ENCODE data around the gene ZNF471. TPM values are rescaled to one million over a fixed set of nuclear protein-coding genes. Genes with fewer than 3 reads are reported as not detected.

Gene ZNF471
- total RNA-seq, 1 donor from 2014 or later: 0.09 TPM

DNA sequence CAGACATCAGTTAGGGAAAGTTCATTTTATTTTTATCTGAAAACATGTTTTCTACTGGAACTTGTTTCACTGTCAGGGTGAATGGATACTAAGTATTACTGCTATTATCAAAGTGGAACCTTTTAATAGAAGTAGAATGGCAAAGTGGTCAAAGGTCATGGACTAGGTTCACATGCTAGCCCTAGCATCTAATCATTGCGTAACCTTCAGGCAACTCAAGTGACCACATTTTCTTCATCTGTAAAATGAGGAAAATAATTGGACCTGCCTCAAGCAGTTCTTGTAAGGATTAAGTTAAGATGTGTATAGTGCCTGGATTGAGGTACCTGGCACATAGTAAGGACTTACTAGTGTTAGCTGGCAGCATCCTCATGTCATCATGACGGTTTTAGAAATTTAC is 36.1 kb downstream of the ZNF471 start:
- peaks cover 4% of the 10 kb centered on the region for H3K4me1 Mint-ChIP-seq
- peaks cover 45% of the 10 kb centered on the region for H3K36me3 Mint-ChIP-seq (ENCODE audit: low read depth)
- no peaks in the 10 kb centered on the region for H3K27me3 Mint-ChIP-seq
- no peak overlapping the region for H3K4me3 Mint-ChIP-seq
- no peak for DNase-seq
- peaks cover 32% of the 10 kb centered on the region for H3K9me3 Mint-ChIP-seq
- no peak overlapping the region for H3K27ac Mint-ChIP-seq
- intact Hi-C loops (cut with micrococcal nuclease): no loop called here

DNA sequence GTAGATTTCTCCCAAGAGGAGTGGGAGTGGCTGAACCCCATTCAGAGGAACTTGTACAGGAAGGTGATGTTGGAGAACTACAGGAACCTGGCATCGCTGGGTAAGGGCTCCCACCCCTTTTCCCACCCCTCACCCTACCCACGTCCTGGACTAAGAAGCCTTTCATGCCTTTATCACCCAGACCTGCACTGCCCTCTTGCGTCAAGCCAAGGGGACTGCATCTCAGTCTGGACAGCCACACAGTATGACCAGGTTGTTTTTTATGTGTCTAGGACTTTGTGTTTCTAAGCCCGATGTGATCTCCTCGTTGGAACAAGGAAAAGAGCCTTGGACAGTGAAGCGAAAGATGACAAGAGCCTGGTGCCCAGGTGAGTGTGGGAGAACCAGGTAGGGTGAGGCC is 39.9 kb downstream of the ZNF471 start:
- Mint-ChIP-seq H3K9me3 (peaks cover 22% of the 10 kb centered on the region), H3K27me3 (no peaks in the 10 kb centered on the region), H3K4me3 (no peak overlapping the region), H3K27ac (no peak overlapping the region), H3K4me1 (no peaks in the 10 kb centered on the region), H3K36me3 (ENCODE audit: low read depth) (peaks cover 43% of the 10 kb centered on the region)
- DNase-seq: no peak
- intact Hi-C loops (cut with micrococcal nuclease): no loop called here

DNA sequence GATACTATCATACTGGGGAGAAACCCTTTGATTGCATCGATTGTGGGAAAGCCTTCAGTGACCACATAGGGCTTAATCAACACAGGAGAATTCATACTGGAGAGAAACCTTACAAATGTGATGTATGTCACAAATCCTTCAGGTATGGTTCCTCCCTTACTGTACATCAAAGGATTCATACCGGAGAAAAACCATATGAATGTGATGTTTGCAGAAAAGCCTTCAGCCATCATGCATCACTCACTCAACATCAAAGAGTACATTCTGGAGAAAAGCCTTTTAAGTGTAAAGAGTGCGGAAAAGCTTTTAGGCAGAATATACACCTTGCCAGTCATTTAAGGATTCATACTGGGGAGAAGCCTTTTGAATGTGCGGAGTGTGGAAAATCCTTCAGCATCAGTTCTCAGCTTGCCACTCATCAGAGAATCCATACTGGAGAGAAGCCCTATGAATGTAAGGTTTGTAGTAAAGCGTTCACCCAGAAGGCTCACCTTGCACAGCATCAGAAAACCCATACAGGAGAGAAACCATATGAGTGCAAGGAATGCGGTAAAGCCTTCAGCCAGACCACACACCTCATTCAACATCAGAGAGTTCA is 46.7 kb downstream of the ZNF471 start:
- intact Hi-C loops (cut with micrococcal nuclease): no loop called here
- Mint-ChIP-seq H3K27me3 (no peaks in the 10 kb centered on the region), H3K27ac (no peak overlapping the region), H3K36me3 (ENCODE audit: low read depth) (peaks cover 30% of the 10 kb centered on the region), H3K4me1 (no peaks in the 10 kb centered on the region), H3K9me3 (peaks cover 32% of the 10 kb centered on the region), H3K4me3 (no peak overlapping the region)
- DNase-seq: no peak

DNA sequence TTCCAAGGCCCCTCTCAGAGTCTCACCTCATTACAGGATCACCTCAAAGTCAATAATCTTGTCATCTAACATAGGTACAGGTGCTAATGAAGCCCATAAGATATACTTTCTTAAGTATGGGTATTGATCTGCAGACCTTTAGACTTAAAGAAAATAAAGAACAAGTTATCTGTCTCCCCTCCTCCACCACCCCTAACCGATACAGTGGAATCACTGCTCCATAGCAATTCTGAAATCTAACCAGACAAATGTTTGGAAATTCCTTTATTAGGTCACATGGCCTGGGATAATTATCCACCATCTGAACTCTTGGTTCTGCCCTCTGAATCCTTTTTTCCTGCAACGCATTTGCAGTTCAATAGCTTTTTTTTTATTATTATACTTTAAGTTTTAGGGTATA is 55.1 kb downstream of the ZNF471 start:
- Mint-ChIP-seq H3K4me1 (peaks cover 5% of the 10 kb centered on the region), H3K36me3 (ENCODE audit: low read depth) (peaks cover 14% of the 10 kb centered on the region), H3K9me3 (peaks cover 46% of the 10 kb centered on the region), H3K4me3 (no peak overlapping the region), H3K27me3 (no peaks in the 10 kb centered on the region), H3K27ac (no peak overlapping the region)
- no peak for DNase-seq
- intact Hi-C loops (cut with micrococcal nuclease): no loop called here

DNA sequence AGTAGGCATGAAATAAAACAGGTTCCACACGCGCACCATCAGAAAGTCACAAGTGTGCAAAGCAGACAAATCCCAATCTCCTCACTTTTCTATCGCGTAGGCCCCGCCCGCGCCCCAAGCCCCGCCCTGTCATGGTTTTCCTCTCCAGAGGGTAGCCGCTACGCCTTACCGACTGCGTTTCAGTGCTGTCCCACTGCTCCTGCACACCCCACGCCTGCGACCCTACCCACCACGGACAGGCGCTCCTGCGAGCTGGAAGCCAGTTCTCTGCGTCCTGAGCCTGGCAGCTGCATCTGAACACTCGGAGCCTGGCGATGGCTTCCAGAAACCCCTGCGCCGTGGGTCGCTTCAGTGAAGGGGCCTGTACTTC is 59.2 kb downstream of the ZNF471 start:
- H3K4me3 Mint-ChIP-seq: peak overlapping the region; percentile 97
- peaks cover 41% of the 10 kb centered on the region for H3K36me3 Mint-ChIP-seq (ENCODE audit: low read depth)
- H3K9me3 Mint-ChIP-seq: peaks cover 48% of the 10 kb centered on the region
- intact Hi-C loops (cut with micrococcal nuclease): loop anchor here (1.0 to 2.0 kb wide), 3 partner anchors 28 to 162 kb away; partner anchors contain the start of genes ZFP28, ZNF583 and ZNF71
- peaks cover 7% of the 10 kb centered on the region for H3K4me1 Mint-ChIP-seq
- no peak for DNase-seq
- no peaks in the 10 kb centered on the region for H3K27me3 Mint-ChIP-seq
- H3K27ac Mint-ChIP-seq: peak overlapping the region; percentile 90

DNA sequence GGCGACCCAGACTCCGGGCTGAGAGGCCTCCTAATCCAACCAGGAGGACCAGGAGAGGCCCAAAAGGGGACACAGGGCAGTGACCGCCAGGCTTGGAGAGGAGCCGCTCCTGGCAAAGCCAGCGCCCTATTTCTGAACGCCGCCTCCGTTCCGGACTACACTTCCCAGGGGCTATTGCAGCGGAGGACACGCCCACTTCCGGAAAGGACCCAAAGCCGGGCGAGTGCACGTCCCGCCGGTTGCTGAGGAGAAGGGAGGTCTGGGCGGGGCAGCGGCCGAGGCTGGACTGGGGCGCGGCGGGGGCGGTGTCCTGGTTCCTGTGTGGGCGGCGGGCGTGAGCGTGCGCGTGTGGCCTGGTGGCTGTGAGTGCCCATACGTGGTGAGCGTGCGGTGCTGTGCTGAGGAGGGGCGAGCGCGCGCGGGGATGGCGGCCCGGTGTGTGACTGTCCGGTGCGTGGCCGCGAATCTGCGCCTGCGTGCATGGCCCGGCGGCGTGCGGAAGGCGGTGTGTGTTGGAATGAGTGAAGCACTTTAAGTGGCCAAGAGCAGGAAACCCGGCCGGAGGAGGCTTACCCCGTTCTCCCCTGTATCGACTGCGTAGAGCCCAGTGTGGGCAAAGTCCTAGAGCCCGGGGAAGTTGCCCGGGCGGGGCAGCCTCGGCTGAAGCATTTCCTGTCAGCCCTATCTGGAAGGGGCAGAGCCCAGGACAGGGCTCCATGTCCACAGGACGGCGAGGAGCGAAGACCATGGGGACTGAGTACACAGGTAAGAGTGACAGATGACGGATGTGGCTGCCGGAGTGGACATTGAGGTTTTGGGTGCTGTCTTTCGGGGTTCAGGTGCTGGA is 59.8 kb downstream of the ZNF471 start, which contains the start of gene ZNF470:
TSS of gene ZNF470 (plus strand) at position 195 of the 847 bp plus-strand sequence. CDS start 2,844 bp downstream, outside the sequence.
- DNase-seq: peak; percentile 96
- no peaks in the 10 kb centered on the region for H3K27me3 Mint-ChIP-seq
- H3K9me3 Mint-ChIP-seq: peaks cover 48% of the 10 kb centered on the region
- intact Hi-C loops (cut with micrococcal nuclease): loop anchor here (1.0 to 2.0 kb wide), 3 partner anchors 28 to 163 kb away; partner anchors contain the start of genes ZFP28, ZNF583 and ZNF71
- peaks cover 43% of the 10 kb centered on the region for H3K36me3 Mint-ChIP-seq (ENCODE audit: low read depth)
- H3K27ac Mint-ChIP-seq: peak within 1 kb of the TSS; percentile 90
- H3K4me3 Mint-ChIP-seq: peak within 1 kb of the TSS; percentile 97
- peaks cover 7% of the 10 kb centered on the region for H3K4me1 Mint-ChIP-seq

DNA sequence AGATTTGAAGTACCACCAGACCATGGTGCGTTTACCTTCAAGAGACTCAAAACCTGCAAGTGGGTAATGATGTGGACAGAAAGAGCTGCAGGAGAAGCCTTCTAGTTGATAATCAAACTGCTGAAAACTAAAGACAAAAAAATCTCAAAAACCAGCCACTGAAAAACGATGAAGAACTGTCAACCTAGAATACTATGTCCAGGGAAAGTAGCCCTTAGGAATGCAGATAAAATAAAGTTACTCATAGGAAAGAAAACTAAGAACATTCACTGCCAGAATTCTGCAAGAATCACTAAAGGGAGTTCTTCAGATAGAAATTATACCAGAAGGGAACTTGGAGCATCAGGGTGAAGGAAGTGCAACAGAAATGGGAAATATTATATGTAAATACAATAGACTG is 64.9 kb downstream of the ZNF471 start:
- peaks cover 52% of the 10 kb centered on the region for H3K9me3 Mint-ChIP-seq
- H3K4me3 Mint-ChIP-seq: no peak overlapping the region
- intact Hi-C loops (cut with micrococcal nuclease): no loop called here
- H3K4me1 Mint-ChIP-seq: peaks cover 3% of the 10 kb centered on the region
- no peak for DNase-seq
- no peaks in the 10 kb centered on the region for H3K27me3 Mint-ChIP-seq
- H3K27ac Mint-ChIP-seq: no peak overlapping the region
- peaks cover 73% of the 10 kb centered on the region for H3K36me3 Mint-ChIP-seq (ENCODE audit: low read depth)

DNA sequence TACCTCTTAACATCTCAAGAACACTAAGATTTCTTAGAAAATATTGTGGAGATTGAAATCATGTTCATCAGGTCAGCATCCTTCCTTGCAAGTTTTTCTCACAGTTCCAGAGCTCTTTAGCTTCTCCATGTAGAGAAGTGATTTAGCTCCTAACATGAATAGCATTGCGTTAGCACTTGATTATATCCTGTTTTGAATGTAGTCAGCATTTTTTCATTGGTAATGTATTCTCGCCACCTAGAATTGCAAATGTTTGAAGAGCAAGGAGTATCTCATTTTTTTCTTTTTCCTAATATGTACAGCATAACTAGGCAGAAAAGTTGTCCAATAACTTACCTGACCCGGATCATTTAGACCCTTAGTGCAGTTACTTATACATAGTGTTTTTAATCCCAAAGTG is 66.3 kb downstream of the ZNF471 start:
- no peaks in the 10 kb centered on the region for H3K27me3 Mint-ChIP-seq

DNA sequence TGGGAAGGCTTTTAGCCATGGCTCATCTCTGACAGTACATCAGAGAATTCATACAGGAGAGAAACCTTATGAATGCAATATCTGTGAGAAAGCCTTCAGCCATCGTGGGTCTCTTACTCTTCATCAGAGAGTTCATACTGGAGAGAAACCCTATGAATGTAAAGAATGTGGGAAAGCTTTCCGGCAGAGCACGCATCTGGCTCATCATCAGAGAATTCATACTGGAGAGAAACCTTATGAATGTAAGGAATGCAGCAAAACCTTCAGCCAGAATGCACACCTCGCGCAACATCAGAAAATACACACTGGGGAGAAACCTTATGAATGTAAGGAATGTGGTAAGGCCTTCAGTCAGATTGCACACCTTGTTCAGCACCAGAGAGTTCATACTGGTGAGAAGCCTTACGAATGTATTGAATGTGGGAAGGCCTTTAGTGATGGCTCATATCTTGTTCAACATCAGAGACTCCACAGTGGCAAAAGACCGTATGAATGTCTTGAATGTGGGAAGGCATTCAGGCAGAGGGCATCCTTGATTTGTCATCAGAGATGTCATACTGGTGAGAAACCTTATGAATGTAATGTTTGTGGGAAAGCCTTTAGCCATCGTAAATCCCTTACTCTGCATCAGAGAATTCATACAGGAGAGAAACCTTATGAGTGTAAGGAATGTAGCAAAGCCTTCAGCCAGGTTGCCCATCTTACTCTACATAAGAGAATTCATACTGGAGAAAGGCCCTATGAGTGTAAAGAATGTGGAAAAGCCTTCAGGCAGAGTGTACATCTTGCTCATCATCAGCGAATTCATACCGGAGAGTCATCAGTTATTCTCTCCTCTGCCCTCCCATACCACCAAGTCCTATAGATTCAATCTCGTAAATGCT is 70.3 kb downstream of the ZNF471 start:
- DNase-seq: no peak
- H3K27me3 Mint-ChIP-seq: no peaks in the 10 kb centered on the region
- H3K27ac Mint-ChIP-seq: no peak overlapping the region
- H3K36me3 Mint-ChIP-seq (ENCODE audit: low read depth): peaks cover 45% of the 10 kb centered on the region
- no peak overlapping the region for H3K4me3 Mint-ChIP-seq
- peaks cover 47% of the 10 kb centered on the region for H3K9me3 Mint-ChIP-seq
- H3K4me1 Mint-ChIP-seq: no peaks in the 10 kb centered on the region
- intact Hi-C loops (cut with micrococcal nuclease): no loop called here

More for the DNA sequence above, 66.3 kb downstream of the ZNF471 start:
- no peak for DNase-seq
- peaks cover 54% of the 10 kb centered on the region for H3K9me3 Mint-ChIP-seq
- no peak overlapping the region for H3K27ac Mint-ChIP-seq
- no peaks in the 10 kb centered on the region for H3K4me1 Mint-ChIP-seq
- H3K4me3 Mint-ChIP-seq: no peak overlapping the region
- intact Hi-C loops (cut with micrococcal nuclease): no loop called here
- peaks cover 69% of the 10 kb centered on the region for H3K36me3 Mint-ChIP-seq (ENCODE audit: low read depth)

Other genes with a start within 250 kb of the ZNF471 start
- gene EDDM13, start 235.1 kb upstream of the ZNF471 start, total RNA-seq: 0.59 and 0.98 TPM in 2 replicates
- 6.9 and 10.8 TPM in 2 replicates for gene ZSCAN5A, start 193.0 kb upstream of the ZNF471 start, total RNA-seq
- gene ZNF582, start 114.3 kb upstream of the ZNF471 start, total RNA-seq: 1.0 and 2.1 TPM in 2 replicates
- gene ZNF583, start 103.5 kb upstream of the ZNF471 start, total RNA-seq: 1.9 and 2.0 TPM in 2 replicates
- not detected in 2 replicates for gene ZNF667, start 30.5 kb upstream of the ZNF471 start, total RNA-seq
- gene ZFP28, start 31.1 kb downstream of the ZNF471 start, total RNA-seq: 1.8 and 4.1 TPM in 2 replicates
- 1.8 and 2.0 TPM in 2 replicates for gene ZNF470, start 59.6 kb downstream of the ZNF471 start, total RNA-seq
- gene ZNF71, start 87.4 kb downstream of the ZNF471 start, total RNA-seq: 4.2 and 5.2 TPM in 2 replicates
- gene SMIM17, start 135.3 kb downstream of the ZNF471 start, total RNA-seq: 0.19 TPM in 1 of 2 replicates, not detected in the other
- 0.40 and 0.43 TPM in 2 replicates for gene ZNF835, start 163.9 kb downstream of the ZNF471 start, total RNA-seq

All from activated CD4-positive, alpha-beta T cell treated with anti-CD3 and anti-CD28 coated beads, Interleukin-2, amount 10 ng/mL, durations not matched to agents 24 days and 14 days (primary cell).